ENCODE measurements around the gene HMGN5.

Gene HMGN5, protein sequence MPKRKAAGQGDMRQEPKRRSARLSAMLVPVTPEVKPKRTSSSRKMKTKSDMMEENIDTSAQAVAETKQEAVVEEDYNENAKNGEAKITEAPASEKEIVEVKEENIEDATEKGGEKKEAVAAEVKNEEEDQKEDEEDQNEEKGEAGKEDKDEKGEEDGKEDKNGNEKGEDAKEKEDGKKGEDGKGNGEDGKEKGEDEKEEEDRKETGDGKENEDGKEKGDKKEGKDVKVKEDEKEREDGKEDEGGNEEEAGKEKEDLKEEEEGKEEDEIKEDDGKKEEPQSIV

DNA sequence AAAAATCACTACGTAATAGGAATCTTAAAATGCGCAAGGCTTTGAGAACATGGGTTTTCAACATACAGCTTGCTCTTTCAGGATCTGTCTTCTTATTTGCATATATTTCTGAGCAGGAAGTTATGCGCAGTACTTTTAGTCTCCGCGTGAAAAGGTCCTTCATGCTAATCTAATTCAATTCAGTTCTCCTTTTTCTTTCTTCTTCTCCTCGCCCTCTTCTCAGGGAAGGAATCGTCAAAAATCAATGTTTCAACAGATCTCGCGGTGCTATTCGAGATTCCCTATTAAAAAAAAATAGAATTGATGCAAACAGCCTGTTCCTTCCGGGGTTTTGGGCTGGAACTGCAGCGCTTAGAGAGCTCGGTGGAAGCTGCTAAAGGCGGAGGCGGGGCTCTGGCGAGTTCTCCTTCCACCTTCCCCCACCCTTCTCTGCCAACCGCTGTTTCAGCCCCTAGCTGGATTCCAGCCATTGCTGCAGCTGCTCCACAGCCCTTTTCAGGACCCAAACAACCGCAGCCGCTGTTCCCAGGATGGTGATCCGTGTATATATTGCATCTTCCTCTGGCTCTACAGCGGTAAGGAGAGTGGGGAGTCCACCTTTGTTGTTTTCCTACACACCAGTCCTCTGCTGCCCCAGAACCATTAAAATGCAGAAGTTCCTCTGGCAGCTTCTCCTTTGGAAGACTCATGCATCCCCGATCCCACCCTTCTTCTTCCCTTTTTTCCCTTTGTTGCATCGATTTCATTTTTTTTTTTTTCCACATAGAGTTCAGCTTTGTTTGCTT lies at the start of gene HMGN5, which contains the start of gene SH3BGRL:
Gene HMGN5 (minus strand): TSS at position 243 of the 785 bp plus-strand sequence. CDS start 80,364 bp downstream, outside the sequence.
Gene SH3BGRL (plus strand): TSS at position 432 of the 785 bp plus-strand sequence. CDS start 99 bp downstream, at position 531.
- peak in 2 of 3 experiments; percentile 78 to 89 for DNase-seq

DNA sequence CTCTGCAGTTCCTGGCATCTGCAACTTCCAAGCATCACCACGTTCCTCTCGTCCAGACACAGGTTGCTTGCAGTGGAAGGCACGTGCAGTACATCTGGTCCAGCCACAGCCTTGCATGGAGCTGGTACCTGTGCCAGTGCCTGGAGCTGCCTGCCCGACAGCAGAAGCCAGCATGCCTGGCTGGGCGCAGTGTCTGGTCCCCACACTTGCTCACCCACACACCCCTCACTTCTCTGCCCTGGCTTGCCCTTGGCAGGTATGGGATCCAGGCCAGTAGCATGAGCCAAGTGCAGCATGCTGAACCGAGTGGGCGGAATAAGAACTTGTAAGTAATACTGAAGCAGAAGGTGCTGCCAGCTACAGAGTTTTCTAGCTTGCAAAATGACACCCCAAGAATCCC lies 40.0 kb upstream of the HMGN5 start:
- DNase-seq = no peak

DNA sequence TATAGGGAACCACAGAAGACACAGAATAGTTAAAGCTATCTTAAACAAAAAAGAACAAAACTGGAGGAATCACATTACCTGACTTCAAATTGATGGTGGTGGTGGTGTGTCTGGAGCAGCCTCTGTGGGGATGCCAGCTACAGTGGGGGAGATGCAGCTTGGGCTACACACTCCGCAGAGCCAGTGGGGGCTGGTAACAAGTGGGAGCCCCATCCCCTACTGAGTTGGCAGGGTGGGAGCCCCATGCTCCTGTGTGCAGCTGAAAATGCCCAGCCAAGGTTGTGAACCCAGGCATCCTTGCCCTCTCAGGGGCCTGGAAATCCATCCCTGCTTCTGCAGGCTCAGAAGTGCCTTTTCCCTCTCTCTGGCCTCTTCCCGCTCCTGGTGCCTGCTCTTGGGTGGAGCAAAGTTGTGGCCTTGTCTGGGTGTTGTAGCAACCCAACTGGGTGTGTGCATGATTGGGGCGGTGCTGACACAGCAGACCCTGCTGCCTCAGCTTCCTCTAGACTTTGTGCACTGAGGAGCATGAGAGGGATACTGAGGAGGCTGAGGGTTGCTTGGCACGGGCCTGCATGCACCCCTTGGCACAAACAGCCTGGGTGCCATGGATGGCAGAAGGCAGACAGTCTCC lies 39.1 kb upstream of the HMGN5 start:
- DNase-seq = no peak

DNA sequence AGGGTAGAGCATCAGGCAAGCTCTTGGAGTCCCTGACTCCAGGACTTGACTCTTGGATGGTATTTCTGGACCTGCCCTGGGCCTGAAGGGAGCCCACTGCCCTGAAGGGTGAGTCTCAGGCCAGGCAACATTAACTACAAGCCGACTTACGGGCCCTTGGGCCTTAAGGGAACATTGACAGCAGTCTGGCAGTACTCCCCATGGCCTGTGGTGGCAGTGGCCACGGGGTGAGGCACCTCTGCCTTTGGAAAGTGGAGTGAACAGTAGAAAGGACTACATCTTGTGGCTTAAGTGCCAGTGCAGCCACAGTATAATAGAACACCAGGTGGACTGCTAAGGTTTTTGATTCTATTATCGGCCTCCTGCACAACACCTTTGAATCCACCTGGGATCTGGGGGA lies 36.5 kb upstream of the HMGN5 start:
- DNase-seq = no peak

DNA sequence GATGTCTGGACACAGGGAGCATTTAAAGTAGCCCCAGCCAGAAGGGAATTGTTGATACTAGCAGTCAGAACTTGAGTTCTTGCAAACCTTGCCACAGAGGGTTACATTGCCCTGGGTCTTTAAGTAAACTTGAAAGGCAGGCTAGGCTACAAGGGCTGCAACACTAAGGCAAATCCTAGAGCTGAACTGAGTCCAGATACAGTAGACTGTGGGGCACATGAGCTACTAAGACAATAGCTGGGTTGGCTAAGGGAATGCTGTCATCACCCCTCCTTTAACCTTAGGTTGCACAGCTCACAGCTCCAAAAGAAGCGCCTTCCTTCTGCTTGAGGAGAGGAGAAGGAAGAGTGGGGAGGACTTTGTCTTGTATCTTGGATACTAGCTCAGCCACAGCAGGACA lies 35.8 kb upstream of the HMGN5 start:
- no peak for DNase-seq

DNA sequence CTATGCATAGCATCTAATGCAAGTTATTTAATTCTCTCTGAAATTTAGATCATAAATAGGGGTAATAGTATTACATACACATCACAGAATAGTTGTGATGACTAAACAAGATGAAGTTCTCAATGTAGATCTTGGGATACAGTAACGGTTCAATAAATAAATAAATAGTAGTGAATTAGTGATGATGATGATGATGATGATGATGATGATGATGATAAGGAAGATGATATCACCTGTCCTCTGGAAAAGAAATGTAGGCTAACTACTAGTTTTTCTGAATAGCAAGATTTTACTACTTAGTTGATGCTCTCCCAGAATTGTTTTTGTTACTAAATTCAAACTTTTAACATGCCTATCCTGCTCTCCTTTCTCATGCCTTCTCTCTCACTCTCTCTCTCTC lies 30.5 kb upstream of the HMGN5 start:
- no peak for DNase-seq

DNA sequence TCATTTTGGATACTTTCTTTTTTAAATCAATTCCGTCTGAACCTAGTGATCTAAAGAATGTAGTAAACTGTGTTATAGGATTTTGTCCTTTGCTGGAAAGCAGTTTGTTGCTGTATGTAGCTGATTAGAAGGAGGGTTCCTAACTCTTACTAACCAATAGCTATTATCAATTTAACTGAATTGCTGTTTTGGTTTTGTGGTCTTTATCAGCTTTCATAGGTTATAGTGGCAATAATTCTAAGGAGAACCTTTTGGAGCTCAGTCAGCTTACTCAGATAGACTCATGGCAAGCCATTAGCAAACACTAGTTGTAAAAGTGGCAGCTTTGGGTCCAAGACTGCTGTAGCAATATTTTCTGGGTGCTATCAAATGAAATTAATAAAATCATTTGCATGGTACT lies 29.8 kb upstream of the HMGN5 start:
- DNase-seq = no peak

DNA sequence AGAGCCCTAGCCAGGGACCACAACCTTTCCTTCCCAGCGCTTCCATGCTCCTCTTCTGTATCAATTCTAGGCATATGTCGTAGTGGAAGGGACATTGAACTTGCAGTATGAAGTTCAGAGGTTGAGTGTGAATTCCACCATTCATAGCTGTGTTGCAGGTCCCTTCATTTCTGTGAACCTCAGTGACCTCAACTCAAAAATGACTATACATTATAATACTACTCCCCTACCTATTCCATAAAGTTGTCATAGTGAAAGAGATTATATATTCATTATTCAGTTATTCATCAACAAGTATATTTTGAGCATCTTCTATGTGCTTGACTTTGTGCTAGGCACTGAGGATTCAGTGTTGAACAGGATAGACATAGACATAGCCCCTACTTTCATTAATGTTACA lies 28.2 kb upstream of the HMGN5 start:
- DNase-seq = no peak

DNA sequence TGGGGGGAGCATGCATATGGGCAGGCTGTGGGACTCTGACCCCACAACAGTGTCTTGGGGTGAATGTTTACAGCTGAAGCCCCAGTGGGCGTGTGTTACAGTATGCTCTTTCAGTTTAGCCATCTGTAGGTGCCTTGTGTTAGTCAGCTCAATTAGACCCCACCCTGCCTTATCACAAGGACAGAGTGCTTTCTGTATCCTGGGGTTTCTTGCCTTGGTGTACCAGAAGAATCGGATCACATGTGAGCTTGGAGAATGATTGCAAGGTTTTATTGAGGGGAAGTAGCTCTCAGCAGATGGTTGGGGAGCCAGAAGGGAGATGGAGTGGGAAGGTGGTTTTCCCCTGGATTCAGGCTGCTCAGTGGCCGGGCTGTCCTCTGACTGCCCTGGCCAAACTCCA lies 27.5 kb upstream of the HMGN5 start:
- DNase-seq = no peak

DNA sequence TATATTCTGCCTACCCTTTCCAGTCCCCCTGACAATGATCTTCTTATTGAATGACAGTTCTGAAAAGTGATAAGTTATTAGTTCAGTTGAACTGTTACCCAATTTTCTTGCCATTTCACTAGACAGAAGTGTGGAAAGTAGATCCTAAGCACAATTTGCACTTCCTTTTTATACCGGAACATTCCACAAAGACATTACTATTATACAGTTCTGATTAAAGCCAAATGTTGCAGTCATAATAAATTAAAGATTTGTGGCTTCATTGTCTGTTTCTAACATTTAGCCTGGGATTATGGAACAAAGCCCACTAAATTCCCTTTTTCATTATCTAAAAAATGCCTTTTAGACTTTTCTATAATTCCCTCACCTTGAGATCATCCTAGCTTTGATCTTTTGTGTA lies 14.0 kb upstream of the HMGN5 start:
- no peak for DNase-seq

DNA sequence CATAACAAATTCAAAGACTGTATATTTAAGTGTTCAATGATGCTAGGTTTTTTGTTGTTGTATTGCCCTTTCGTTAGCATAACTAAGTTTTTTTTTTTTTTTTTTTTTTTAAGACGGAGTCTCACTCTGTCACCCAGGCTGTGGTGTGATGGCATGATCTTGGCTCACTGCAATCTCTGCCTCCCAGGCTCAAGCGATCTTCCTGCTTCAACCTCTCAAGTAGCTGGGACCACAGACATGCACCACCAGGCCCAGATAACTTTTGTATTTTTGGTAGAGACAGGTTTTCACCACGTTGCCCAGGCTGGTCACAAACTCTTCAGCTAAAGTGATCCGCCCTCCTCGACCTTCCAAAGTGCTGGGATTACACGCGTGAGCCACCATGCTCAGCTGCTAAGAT lies 7.2 kb upstream of the HMGN5 start:
- DNase-seq = no peak

DNA sequence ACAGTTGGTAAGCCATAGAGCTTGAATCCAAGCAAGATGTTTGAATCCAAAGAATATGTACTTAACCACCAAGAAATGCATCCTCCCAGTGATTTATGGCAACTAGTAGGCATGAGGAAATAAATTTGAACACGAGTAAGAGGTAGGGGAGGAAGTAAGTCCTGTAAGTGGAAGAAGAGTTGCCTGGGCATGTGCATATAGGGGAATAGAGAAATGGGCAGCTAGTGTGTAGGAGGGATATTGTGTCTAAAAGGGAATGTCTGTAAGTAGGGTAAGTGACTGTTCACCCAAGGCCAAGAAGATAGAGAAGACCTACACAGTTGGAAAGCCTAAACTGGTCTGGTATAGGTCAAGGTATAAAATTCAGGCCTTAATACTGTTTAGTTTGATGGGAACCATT lies 4.8 kb upstream of the HMGN5 start:
- no peak for DNase-seq

DNA sequence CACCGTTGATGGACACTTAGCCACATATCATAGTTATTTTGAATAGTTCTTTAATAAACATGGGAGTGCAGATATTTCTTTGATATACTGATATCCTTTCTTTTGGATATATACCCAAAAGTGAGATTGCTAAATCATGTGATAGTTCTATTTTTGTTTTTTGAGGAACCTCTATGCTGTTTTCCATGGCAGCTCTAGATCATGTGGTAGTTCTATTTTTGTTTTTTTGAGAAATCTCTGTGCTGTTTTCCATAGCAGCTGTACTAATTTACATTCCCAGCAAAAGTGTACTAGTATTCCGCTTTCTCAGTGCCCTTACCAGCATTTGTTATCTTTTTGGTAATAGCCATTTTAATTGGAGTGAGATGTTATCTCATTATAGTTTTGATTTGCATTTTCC lies 3.8 kb upstream of the HMGN5 start:
- DNase-seq = no peak

DNA sequence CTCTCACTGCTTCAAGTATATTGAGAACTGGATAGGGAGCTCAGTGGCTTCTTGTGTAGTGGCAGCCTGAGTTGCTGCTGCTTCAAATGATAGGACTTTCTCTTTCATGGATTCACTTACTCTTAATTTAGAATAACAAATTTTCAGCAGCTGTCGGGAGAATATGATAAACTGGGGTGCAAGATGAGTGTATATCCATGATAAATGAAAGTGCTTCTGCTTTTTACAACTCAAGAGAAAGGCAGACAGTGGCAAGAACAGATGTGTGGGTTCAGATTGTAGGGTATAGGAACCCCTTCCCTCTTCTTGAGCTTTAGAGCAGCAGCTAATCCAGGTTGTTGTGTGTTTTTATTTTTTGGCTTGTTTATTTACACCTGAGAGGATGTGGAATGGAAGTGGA lies 1.2 kb upstream of the HMGN5 start:
- no peak for DNase-seq

DNA sequence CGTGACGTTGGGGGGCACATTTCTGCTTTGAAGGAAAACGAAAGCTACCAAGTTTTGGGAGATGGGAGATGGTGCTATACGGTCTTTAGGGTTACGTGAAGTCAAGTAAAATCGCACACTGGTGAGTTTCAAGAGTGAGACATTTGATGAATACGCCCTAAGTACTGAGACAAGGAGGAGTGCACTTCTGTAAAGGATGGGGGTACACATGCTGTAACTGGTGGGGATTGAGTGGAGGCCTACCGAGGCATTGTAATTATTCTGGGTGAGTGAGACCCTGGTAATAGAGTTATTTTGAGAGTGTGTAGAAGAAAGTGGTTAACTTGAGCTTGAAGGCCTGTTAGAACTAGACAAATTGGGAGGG lies 725 bp upstream of the HMGN5 start:
- no peak for DNase-seq

DNA sequence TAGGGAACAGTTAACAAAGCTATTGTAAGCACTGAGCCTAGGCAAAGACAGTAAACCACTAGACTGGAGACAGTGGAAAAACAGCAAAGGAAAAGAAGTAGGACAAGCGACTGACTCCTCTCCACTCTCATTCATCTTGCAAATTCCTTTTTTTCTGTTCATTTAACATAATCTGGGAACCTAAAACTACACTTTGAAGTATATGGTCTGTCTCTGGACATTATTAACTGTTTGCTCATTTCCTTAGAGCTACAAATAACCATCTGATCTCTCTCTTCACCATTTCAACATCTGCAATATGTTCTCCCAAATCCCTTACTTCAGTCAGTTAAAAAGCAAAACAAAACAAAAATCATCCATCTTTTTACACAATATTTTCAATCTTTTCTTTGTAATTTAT lies 642 bp downstream of the HMGN5 start:
- DNase-seq = no peak

DNA sequence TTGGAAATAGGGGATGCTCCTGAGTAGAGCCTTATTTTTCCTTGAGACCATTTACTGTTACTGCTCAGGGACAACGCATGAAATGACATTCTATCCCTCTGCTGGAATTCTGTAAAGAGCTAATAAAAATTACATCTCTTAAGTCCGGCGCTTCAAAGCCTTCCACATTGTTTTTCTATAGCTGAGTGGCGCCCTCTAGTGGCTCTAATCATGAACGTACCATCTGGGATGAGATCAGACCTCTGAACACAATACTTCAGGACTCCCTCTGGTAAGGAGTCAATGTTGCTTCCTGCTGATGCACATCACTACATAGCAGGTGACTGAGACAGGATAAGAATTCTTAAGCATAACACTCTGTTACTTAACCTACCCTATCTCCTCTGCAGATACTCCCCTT lies 6.0 kb downstream of the HMGN5 start:
- DNase-seq = peak in 2 of 3 experiments; percentile 42 to 79

DNA sequence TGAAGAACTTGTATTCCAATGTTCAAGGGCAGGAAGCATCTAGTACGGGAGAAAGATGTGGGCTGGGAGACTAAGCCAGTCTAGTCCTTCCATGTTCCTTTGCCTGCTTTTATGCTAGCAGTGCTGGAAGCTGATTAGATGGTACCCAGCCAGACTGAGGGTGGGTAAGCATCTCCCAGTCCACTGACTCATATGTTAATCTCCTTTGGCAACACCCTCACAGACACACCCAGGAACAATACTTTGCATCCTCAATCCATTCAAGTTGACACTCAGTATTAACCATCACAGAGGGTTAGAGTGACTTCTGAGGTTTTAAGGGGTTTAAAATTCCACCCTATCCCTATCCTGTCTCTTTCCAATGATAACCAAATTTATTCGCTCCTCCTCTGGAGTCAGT lies 6.5 kb downstream of the HMGN5 start:
- DNase-seq = no peak

DNA sequence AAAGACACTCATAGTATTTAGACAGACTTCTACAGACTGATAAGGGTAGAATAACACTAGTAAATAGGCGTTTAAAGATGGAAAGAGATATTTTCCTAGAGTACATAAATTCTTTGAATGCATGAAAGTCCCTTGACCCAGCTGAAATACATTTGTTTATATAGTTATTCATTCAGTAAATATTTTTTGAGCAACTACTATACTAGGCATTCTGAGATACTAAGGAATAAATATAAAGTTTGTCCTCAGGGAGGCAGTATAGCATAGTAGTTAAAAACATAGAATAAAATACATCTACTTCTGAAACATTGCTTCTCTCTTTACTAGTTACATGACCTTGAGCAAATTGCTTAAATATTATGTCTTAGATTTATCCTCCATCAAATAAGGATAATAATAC lies 27.4 kb downstream of the HMGN5 start:
- DNase-seq = peak in 1 of 3 experiments; percentile 49

DNA sequence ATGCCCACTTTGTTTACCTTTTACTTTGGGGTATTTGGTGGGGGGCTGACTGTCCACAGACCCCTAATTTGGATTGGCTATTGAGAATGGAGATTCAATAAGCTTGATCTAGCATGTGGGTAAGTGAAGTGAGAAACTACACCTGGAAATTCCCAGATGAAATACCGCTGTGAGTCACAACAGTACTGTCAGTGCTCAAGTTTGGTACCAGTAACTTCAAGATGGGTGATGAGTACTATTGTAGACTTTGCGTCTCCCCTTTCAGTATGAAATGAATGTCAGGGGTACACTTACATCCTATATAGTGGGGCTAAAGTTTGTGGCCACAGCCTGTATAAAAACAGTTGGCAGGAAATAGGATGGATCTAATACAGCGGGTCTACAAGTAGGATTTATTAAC lies 33.3 kb downstream of the HMGN5 start:
- no peak for DNase-seq

DNA sequence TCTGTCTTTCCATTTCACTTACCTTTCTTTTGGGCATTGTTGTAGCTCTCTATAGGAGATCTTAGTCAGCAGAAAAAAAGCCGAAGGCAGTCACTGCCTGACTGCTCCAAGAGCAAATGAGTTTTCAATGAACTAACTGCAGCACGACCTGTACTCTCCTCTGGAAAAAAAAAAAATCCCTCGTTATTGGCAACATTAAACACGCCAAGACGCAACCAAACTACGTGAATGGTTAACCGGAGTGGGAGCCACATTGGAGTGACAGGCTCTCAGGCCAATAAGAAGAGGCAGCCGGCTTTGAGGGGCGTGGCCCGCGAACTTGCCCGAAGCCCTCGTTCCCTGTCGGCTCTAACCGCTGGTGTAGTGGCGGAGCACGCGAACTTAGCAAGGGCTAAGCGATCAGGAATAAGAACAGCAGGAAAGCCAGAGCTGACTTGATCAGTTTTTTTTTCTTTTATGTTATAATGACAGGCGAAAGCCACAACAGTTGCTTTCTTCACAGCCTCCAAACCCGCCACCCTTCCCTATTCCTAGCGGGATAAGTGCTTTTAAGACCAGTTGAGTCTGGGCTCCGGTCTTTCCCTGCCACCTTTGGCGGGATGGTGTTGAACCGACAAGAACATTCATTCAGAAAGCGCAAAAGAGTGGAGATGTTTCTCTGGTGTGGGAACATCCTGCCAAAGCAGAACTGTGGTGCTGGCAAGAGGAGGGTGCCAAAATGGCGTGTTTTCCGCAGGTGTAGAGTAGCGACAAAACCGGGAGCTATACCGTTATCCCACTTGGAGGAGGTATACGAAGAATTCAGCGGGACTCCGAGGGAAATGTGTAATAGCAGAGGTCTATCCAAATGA lies 80.0 kb downstream of the HMGN5 start:
- peak; percentile 2 to 94 (median 85) for DNase-seq

DNA sequence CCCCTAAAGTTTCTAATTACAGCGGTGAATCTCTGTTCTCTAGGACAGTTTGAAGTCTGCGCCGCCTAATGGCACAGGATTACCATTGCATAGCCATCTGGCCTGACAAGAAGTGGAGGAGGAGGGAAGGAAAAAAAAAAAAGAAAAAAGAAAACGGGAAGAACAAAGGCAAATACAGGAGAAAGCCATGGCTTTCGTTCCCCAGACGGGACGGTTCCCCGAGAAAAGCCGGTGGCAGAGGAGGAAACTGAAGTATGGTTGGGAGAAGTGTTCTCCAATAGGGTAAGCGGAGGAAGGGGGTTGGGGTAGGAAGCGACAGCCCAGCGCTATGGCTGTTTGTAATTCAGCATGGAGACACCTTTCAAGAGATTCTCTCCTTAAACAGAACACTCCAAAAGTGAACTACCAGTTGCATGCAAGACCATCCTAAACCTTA lies 80.8 kb downstream of the HMGN5 start:
- peak in 2 of 3 experiments; percentile 68 to 72 for DNase-seq

Measured in NCI-H1417 (cell line).